IMR-90 (cell line): ENCODE results near the gene TCFL5. TPM values are rescaled to one million over a fixed set of nuclear protein-coding genes. Genes with fewer than 3 reads are reported as not detected.

Source experiments
- ATAC-seq: fragments of 200-7000 bp; cut with Tn5 transposase; 2 replicates; pipeline ENCODE4 v1.9.1; 2020; ENCODE audit warnings: low read depth, mild to moderate bottlenecking, moderate library complexity
- BruUV-seq: library from RNA; stranded (reverse); fragments of 400-500 nt; replicated peaks from 2 replicates; lab custom pipeline; 2021; lab: Mats Ljungman, UMichigan
- CTCF ChIA-PET: fragments of 300-600 bp; formaldehyde crosslinking; extraction: SDS; loops from one replicate; lab custom pipeline; 2021; ENCODE audit warnings: antibody characterized with exemption; lab: Yijun Ruan, JAX
- POLR2A ChIA-PET: fragments of 300-600 bp; sonication (Branson Sonifier 250); formaldehyde crosslinking; loops from one replicate; lab custom pipeline; 2022; ENCODE audit warnings: antibody characterized with exemption; ENCODE audit not compliant: unreplicated experiment; lab: Charles Lee
- DNase-seq: peaks from one replicate; pipeline ENCODE4 v3.0.0; 2013
- H2AFZ ChIP-seq: replicated peaks from 2 replicates; pipeline ENCODE3; 2013; ENCODE audit warnings: low read length, mild to moderate bottlenecking; ENCODE audit not compliant: poor library complexity
- H2AK5ac ChIP-seq: 2 replicates; pipeline ENCODE4 v1.6.1; 2013; ENCODE audit warnings: low read depth, low read length, inconsistent platforms
- H2AK9ac ChIP-seq: replicated peaks from 2 replicates; pipeline ENCODE3; 2013; ENCODE audit warnings: mild to moderate bottlenecking, low read depth, low read length, moderate library complexity; ENCODE audit not compliant: poor library complexity
- H2BK120ac ChIP-seq: 2 replicates; pipeline ENCODE4 v1.6.1; 2013; ENCODE audit warnings: low read depth, low read length, inconsistent platforms
- H2BK15ac ChIP-seq: 3 replicates; pipeline ENCODE4 v1.6.1; 2013; ENCODE audit warnings: low read depth, low read length, inconsistent platforms
- H2BK20ac ChIP-seq: 2 replicates; pipeline ENCODE4 v1.6.1; 2013; ENCODE audit warnings: low read depth, mild to moderate bottlenecking, inconsistent platforms, low read length, moderate library complexity
- H2BK5ac ChIP-seq: 2 replicates; pipeline ENCODE4 v1.6.1; 2013; ENCODE audit warnings: mild to moderate bottlenecking, low read depth, low read length, inconsistent platforms; ENCODE audit not compliant: poor library complexity, severe bottlenecking
- H3K14ac ChIP-seq: replicated peaks from 2 replicates; pipeline ENCODE4 v1.6.1; 2013; ENCODE audit warnings: low read depth, low read length, inconsistent platforms
- H3K18ac ChIP-seq: 2 replicates; pipeline ENCODE4 v1.6.1; 2013; ENCODE audit warnings: low read depth, low read length, control low read depth
- H3K23ac ChIP-seq: 2 replicates; pipeline ENCODE4 v1.6.1; 2013; ENCODE audit warnings: low read depth, low read length, inconsistent platforms
- H3K27ac ChIP-seq: 2 replicates; pipeline ENCODE4 v1.5.1; 2013; ENCODE audit warnings: mild to moderate bottlenecking, control low read depth, low read length; ENCODE audit not compliant: insufficient read depth
- H3K27me3 ChIP-seq: 2 replicates; pipeline ENCODE4 v1.6.1; 2013; ENCODE audit warnings: low read length; ENCODE audit not compliant: control insufficient read depth, insufficient read depth
- H3K36me3 ChIP-seq: 2 replicates; pipeline ENCODE4 v1.6.1; 2013; ENCODE audit warnings: low read length, mixed read lengths; ENCODE audit not compliant: control insufficient read depth, insufficient read depth
- H3K4ac ChIP-seq: 2 replicates; pipeline ENCODE4 v1.6.1; 2013; ENCODE audit warnings: low read depth, low read length, inconsistent platforms
- H3K4me1 ChIP-seq: 2 replicates; pipeline ENCODE4 v1.6.1; 2013; ENCODE audit warnings: low read length, mixed read lengths; ENCODE audit not compliant: control insufficient read depth, insufficient read depth
- H3K4me2 ChIP-seq: 2 replicates; pipeline ENCODE4 v1.6.1; 2013; ENCODE audit warnings: low read depth, mild to moderate bottlenecking, control low read depth, low read length, moderate library complexity
- H3K4me3 ChIP-seq: 2 replicates; pipeline ENCODE4 v1.5.1; 2013; ENCODE audit warnings: low read depth, mild to moderate bottlenecking, control low read depth, low read length, moderate library complexity; ENCODE audit not compliant: insufficient read depth
- H3K56ac ChIP-seq: 2 replicates; pipeline ENCODE4 v1.6.1; 2013; ENCODE audit warnings: low read length, inconsistent platforms; ENCODE audit not compliant: insufficient read depth; ENCODE audit errors: extremely low read depth
- H3K79me1 ChIP-seq, 2 experiments: 2 replicates each; pipeline ENCODE4 v1.6.1; 2013; ENCODE audit warnings: low read length in 2 of 2, inconsistent platforms in 1 of 2, low read depth in 1 of 2
- H3K9ac ChIP-seq: 2 replicates; pipeline ENCODE4 v1.6.1; 2013; ENCODE audit warnings: low read depth, low read length, control low read depth
- H3K9me1 ChIP-seq: 2 replicates; pipeline ENCODE4 v1.6.1; 2013; ENCODE audit warnings: low read length, inconsistent platforms; ENCODE audit not compliant: insufficient read depth
- H3K9me3 ChIP-seq: 2 replicates; pipeline ENCODE4 v1.6.1; 2013; ENCODE audit warnings: low read length; ENCODE audit not compliant: control insufficient read depth, insufficient read depth
- H4K20me1 ChIP-seq: 2 replicates; pipeline ENCODE4 v1.6.1; 2013; ENCODE audit warnings: low read length, inconsistent platforms; ENCODE audit not compliant: insufficient read depth
- H4K5ac ChIP-seq: 2 replicates; pipeline ENCODE4 v1.6.1; 2013; ENCODE audit warnings: mild to moderate bottlenecking, low read depth, low read length, control low read depth
- H4K8ac ChIP-seq, 2 experiments: 2 replicates each; pipeline ENCODE4 v1.6.1; 2013; ENCODE audit warnings: low read depth in 2 of 2, low read length in 2 of 2, control low read depth in 1 of 2, inconsistent platforms in 1 of 2
- H4K91ac ChIP-seq: 2 replicates; pipeline ENCODE4 v1.6.1; 2013; ENCODE audit warnings: low read depth, low read length, inconsistent platforms; ENCODE audit not compliant: insufficient read depth
- BHLHE40 ChIP-seq: fragments of 150-350 bp; IDR thresholded peaks from 2 replicates; pipeline ENCODE4 v1.6.1; 2016; ENCODE audit warnings: mild to moderate bottlenecking, low read depth, low read length
- CEBPB ChIP-seq: IDR thresholded peaks from 2 replicates; pipeline ENCODE4 v1.6.1; 2012; ENCODE audit warnings: low read depth, low read length, improper control_type of control experiment
- MAZ ChIP-seq: IDR thresholded peaks from 2 replicates; pipeline ENCODE4 v1.6.1; 2012; ENCODE audit warnings: low read depth, mild to moderate bottlenecking, low read length, improper control_type of control experiment, moderate library complexity, borderline replicate concordance
- POLR2A ChIP-seq: IDR thresholded peaks from 2 replicates; pipeline ENCODE4 v1.6.1; 2012; ENCODE audit warnings: mild to moderate bottlenecking, low read depth, low read length
- USF2 ChIP-seq: fragments of 150-350 bp; IDR thresholded peaks from 2 replicates; pipeline ENCODE4 v1.6.1; 2017; ENCODE audit warnings: mild to moderate bottlenecking, antibody characterized with exemption, low read length, low read depth
- WGBS, 2 experiments: methylation state at CpG; one replicate each; pipeline versions ENCODE4 v1.1.5 to v1.1.7; 2013; ENCODE audit warnings: missing lambda C conversion rate in 2 of 2; ENCODE audit not compliant: insufficient read length in 1 of 2; ENCODE audit errors: extremely low coverage in 2 of 2; 5-methylcytosine and 5-hydroxymethylcytosine counted together
- dilution Hi-C: fragments of 300-500 bp; cut with HindIII; formaldehyde crosslinking; loops from one replicate; pipeline ENCODE4 v1.14.3; 2018; ENCODE audit warnings: low sequenced_read_pairs; ENCODE audit not compliant: unreplicated experiment
- in situ Hi-C: fragments of 300-500 bp; cut with MboI; formaldehyde crosslinking; loops from 3 replicates; pipeline ENCODE4 v1.14.3; 2019; ENCODE audit warnings: low sequenced_read_pairs, inconsistent platforms, mixed read lengths
- intact Hi-C: fragments of 100-400 bp; cut with micrococcal nuclease; formaldehyde crosslinking; loops from 2 replicates; pipeline ENCODE4 v1.10.0; 2022
- polyA plus RNA-seq, 3 experiments: library from polyadenylated mRNA; depleted of rRNA; stranded (reverse); fragments of >200 nt; gene quantifications; 2 replicates each; pipeline ENCODE4 v1.2.3, GENCODE V29; 2012; ENCODE audit warnings: low replicate concordance in 1 of 3
- total RNA-seq: library from RNA; depleted of rRNA; stranded (reverse); fragments of >200 nt; gene quantifications from 2 replicates; pipeline ENCODE4 v1.2.3, GENCODE V29; 2012

TCFL5 gene
- total and polyA plus RNA-seq, 2 of the 4 experiments (the other 2 are of a cell fraction) = 6.0 to 8.2 TPM

DNA sequence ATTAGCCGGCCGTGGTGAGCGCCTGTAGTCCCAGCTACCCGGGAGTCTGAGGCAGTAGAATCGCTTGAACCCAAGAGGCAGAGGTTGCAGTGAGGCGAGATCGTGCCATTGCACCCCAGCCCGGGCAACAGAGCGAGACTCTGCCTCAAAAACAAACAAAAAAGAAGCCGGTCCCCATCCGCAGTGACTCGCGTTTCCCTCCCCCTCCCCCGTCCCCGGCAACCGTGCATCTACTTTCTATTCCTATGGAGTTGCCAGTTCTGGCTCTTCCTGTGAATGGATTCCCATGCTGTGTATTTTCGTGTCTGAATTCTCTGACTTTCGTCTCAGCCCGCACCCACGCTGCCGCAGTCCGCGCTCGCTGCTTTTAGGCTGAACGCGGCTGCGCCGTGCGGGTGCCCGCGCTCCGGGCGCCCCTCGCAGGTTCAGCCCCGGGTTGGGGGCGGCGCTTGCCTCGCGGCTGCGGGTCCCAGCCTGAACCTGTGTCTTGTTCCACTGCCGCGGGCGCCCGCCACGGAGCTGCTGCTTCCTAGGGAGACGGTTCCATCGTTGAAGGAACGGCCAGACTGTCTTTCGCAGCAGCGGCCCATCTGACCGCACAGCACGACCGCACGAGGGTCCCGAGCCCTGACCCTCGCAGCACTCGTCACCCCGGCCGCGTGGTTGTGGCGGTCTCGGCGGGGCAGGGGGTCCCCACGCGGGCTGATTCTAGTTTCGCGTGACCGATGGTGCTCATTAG lies 66.4 kb downstream of the TCFL5 start (continued):
- TF ChIP-seq BHLHE40 = no peak

GRCh38 chr20:62794007-62794724 lies 67.5 kb downstream of the TCFL5 start:
- TF ChIP-seq MAZ (peak; percentile 71; the same call in 1 of the 2 replicates), CEBPB (no peak), POLR2A (peak; percentile 85), USF2 (0 out of 2 replicates have a peak, but pooled peaks have one; percentile 2)
- H3K9ac ChIP-seq = peak overlapping the region; percentile 72
- H3K27ac ChIP-seq = peak overlapping the region; percentile 83
- H2AK5ac ChIP-seq = peak overlapping the region; percentile 83
- BruUV-seq = no TSS peak
- ChIA-PET POLR2A (interaction anchor here (0.5 to 0.6 kb wide), 4 partner anchors 37 to 130 kb away, joined by 3 to 8 read pairs (median 4); no protein-coding TSS in a partner anchor), CTCF (no interaction called here)
- peaks cover 12% of the 10 kb centered on the region; the same call in 1 of the 2 replicates for H3K36me3 ChIP-seq
- no peak overlapping the region for H3K56ac ChIP-seq
- H3K23ac ChIP-seq = peak overlapping the region; percentile 88
- H4K20me1 ChIP-seq = peaks cover 20% of the 10 kb centered on the region
- ATAC-seq (peak; percentile 88), DNase-seq (peak; percentile 95)
- H3K27me3 ChIP-seq = no peaks in the 10 kb centered on the region
- peak overlapping the region; percentile 92 for H4K5ac ChIP-seq
- H3K4me3 ChIP-seq = peak overlapping the region; percentile 62
- peak overlapping the region; percentile 40 for H2BK120ac ChIP-seq
- H3K9me3 ChIP-seq = no peaks in the 10 kb centered on the region
- H2AK9ac ChIP-seq = peak overlapping the region; percentile 80
- H3K14ac ChIP-seq = peak overlapping the region; percentile 68
- H4K91ac ChIP-seq = peak overlapping the region; percentile 67
- H3K4me2 ChIP-seq = peak overlapping the region; percentile 93
- intact Hi-C loops (loop anchor here (5.0 kb wide), 1 partner anchor 292 kb away; no protein-coding TSS in a partner anchor), in situ Hi-C loops (loop anchor here (5.0 kb wide), 1 partner anchor 127 kb away; no protein-coding TSS in a partner anchor), dilution Hi-C loops (no loop called here)
- peak overlapping the region; percentile 93 for H2AFZ ChIP-seq
- peak overlapping the region; percentile 4; the same call in 1 of the 2 replicates for H2BK20ac ChIP-seq
- peak overlapping the region; percentile 52 for H3K18ac ChIP-seq
- 0% methylated on average over 6 of the region's 69 CpGs; no CpG with 5 or more reads in 1 of the 2 experiments for WGBS, 2 experiments
- peak overlapping the region; percentile 94 to 97 for H4K8ac ChIP-seq
- H3K9me1 ChIP-seq = peaks cover 17% of the 10 kb centered on the region
- peak overlapping the region; percentile 40; the same call in 2 of the 3 replicates for H2BK15ac ChIP-seq
- H3K79me1 ChIP-seq = peaks cover 11 to 19% of the 10 kb centered on the region in 2 experiments
- H2BK5ac ChIP-seq = peak overlapping the region; percentile 64
- peak overlapping the region; percentile 74 for H3K4ac ChIP-seq
- H3K4me1 ChIP-seq = peaks cover 25% of the 10 kb centered on the region
